GM21786 (cell line): Measurements from ENCODE around the gene ILDR1.

Source experiments
- ATAC-seq: cut with Tn5 transposase; IDR thresholded peaks from one replicate; pipeline ENCODE4 v1.9.1; 2021; ENCODE audit not compliant: unreplicated experiment

ILDR1 gene

GRCh38 chr3:122019493-122019892 lies 2.6 kb downstream of the ILDR1 start:
- no peak for ATAC-seq

GRCh38 chr3:122014741-122015140 lies 7.3 kb downstream of the ILDR1 start:
- peak; percentile 80 for ATAC-seq

GRCh38 chr3:122013448-122013925 lies 8.6 kb downstream of the ILDR1 start:
- ATAC-seq = no peak

- ATAC-seq = no peak
Observed at GRCh38 chr3:122012821-122013220, 9.2 kb downstream of the ILDR1 start.

- ATAC-seq = no peak
Observed at GRCh38 chr3:122011396-122011795, 10.7 kb downstream of the ILDR1 start.

GRCh38 chr3:122010506-122010905 lies 11.5 kb downstream of the ILDR1 start:
- ATAC-seq = no peak

- ATAC-seq = no peak
Observed at GRCh38 chr3:122008166-122008565, 13.9 kb downstream of the ILDR1 start.

- ATAC-seq = no peak
Observed at GRCh38 chr3:122006267-122006666, 15.8 kb downstream of the ILDR1 start.

- peak; percentile 40 for ATAC-seq
Observed at GRCh38 chr3:122004991-122005565, 17.0 kb downstream of the ILDR1 start.

GRCh38 chr3:122004107-122004506 lies 17.9 kb downstream of the ILDR1 start:
- ATAC-seq = no peak

- ATAC-seq = no peak
Observed at GRCh38 chr3:122003606-122004005, 18.4 kb downstream of the ILDR1 start.

- ATAC-seq = peak; percentile 29
Observed at GRCh38 chr3:122003112-122003511, 18.9 kb downstream of the ILDR1 start.

- no peak for ATAC-seq
Observed at GRCh38 chr3:122002611-122003010, 19.4 kb downstream of the ILDR1 start.

GRCh38 chr3:122001892-122002291 lies 20.2 kb downstream of the ILDR1 start:
- no peak for ATAC-seq

- no peak for ATAC-seq
Observed at GRCh38 chr3:122000936-122001605, 21.0 kb downstream of the ILDR1 start.

GRCh38 chr3:121999931-122000330 lies 22.1 kb downstream of the ILDR1 start:
- ATAC-seq = no peak

- no peak for ATAC-seq
Observed at GRCh38 chr3:121998611-121999473, 23.2 kb downstream of the ILDR1 start.

- no peak for ATAC-seq
Observed at GRCh38 chr3:121998030-121998580, 23.9 kb downstream of the ILDR1 start.

- no peak for ATAC-seq
Observed at GRCh38 chr3:121997372-121997771, 24.7 kb downstream of the ILDR1 start.

GRCh38 chr3:121996441-121996840 lies 25.6 kb downstream of the ILDR1 start:
- ATAC-seq = no peak
